WERI-Rb-1 (cell line): ENCODE measurements around the gene FBXO2.

Experiments
- DNase-seq: peaks from one replicate; pipeline ENCODE4 v3.0.0-alpha.2; 2020
- H3K27ac ChIP-seq: fragments of 250-450 bp; sonication (Bioruptor Pico); 2 replicates; pipeline ENCODE4 v1.5.1; 2020; ENCODE audit warnings: mild to moderate bottlenecking, moderate library complexity
- H3K27me3 ChIP-seq: fragments of 250-450 bp; sonication (Bioruptor Pico); 2 replicates; pipeline ENCODE4 v1.5.1; 2021; ENCODE audit warnings: mild to moderate bottlenecking, low read depth, moderate library complexity; ENCODE audit not compliant: insufficient read depth, severe bottlenecking
- H3K36me3 ChIP-seq: fragments of 250-450 bp; sonication (Bioruptor Pico); 2 replicates; pipeline ENCODE4 v1.5.1; 2020; ENCODE audit warnings: mild to moderate bottlenecking, moderate library complexity
- H3K4me3 ChIP-seq: 2 replicates; pipeline ENCODE4 v1.5.1; 2011; ENCODE audit warnings: low read depth, mild to moderate bottlenecking, control low read depth, low read length
- H3K9me3 ChIP-seq: fragments of 250-450 bp; sonication (Bioruptor Pico); 2 replicates; pipeline ENCODE4 v1.5.1; 2021; ENCODE audit warnings: mild to moderate bottlenecking, moderate library complexity; ENCODE audit not compliant: severe bottlenecking
- TF ChIP-seq, protein P1 (sequence below): IDR thresholded peaks from 2 replicates; pipeline ENCODE4 v1.5.1; 2011; ENCODE audit warnings: low read depth, mild to moderate bottlenecking, control low read depth, inconsistent platforms, low read length

The FBXO2 gene

DNA sequence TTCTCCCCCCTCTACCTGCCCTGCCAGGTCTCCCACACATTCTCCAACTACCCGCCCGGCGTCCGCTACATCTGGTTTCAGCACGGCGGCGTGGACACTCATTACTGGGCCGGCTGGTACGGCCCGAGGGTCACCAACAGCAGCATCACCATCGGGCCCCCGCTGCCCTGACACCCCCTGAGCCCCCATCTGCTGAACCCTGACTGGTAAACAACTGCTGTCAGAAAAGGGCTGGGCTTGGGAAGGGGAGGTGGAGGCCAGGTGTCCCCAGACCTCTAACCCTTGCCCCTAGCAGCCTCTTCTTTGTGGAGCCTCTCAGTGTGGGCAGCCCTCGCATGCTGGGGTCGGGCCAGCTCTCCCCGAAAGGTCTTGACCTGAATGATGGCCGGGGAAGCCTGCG, 6.9 kb upstream of the FBXO2 start:
- no peak for DNase-seq
- no peak overlapping the region for H3K4me3 ChIP-seq
- TF ChIP-seq, protein P1, sequence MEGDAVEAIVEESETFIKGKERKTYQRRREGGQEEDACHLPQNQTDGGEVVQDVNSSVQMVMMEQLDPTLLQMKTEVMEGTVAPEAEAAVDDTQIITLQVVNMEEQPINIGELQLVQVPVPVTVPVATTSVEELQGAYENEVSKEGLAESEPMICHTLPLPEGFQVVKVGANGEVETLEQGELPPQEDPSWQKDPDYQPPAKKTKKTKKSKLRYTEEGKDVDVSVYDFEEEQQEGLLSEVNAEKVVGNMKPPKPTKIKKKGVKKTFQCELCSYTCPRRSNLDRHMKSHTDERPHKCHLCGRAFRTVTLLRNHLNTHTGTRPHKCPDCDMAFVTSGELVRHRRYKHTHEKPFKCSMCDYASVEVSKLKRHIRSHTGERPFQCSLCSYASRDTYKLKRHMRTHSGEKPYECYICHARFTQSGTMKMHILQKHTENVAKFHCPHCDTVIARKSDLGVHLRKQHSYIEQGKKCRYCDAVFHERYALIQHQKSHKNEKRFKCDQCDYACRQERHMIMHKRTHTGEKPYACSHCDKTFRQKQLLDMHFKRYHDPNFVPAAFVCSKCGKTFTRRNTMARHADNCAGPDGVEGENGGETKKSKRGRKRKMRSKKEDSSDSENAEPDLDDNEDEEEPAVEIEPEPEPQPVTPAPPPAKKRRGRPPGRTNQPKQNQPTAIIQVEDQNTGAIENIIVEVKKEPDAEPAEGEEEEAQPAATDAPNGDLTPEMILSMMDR = no peak
- H3K27me3 ChIP-seq = no peaks in the 10 kb centered on the region
- H3K9me3 ChIP-seq = no peaks in the 10 kb centered on the region
- H3K27ac ChIP-seq = no peak overlapping the region
- H3K36me3 ChIP-seq = peaks cover 22% of the 10 kb centered on the region

DNA sequence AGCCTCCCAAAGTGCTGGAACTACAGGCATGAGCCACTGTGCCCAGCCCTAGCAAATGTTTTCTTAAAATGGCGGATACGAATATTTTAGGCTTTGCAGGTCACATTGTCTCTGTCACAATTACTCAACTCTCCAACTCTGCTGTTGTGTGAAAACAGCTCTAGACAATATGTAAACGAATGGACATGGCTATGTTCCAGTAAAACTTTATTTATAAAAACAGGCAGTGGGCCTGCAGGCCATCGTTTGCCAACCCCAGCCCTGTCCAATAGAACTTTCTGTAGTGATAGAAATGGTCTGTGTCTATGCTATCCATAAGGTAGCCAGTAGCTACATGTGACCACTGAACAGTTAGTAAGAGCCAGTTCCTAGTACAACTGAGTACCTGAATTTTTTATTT, 5.5 kb upstream of the FBXO2 start:
- no peak overlapping the region for H3K4me3 ChIP-seq
- no peaks in the 10 kb centered on the region for H3K9me3 ChIP-seq
- H3K27me3 ChIP-seq = no peaks in the 10 kb centered on the region
- TF ChIP-seq, protein P1 = no peak
- DNase-seq = no peak
- H3K36me3 ChIP-seq = peaks cover 24% of the 10 kb centered on the region
- H3K27ac ChIP-seq = no peak overlapping the region

DNA sequence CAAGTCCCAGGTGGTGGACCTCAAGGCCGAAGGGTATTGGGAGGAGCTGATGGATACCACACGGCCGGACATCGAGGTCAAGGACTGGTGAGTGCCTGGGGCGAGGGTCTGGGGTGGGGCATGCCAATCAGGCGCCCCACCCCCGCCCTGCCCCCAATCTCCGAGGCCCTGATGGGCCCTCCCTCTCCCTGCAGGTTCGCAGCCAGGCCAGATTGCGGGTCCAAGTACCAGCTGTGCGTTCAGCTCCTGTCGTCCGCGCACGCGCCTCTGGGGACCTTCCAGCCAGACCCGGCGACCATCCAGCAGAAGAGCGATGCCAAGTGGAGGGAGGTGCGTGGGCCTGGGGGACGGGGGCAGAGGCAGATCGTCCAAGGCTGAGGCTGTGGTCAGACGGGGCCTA, 4.3 kb upstream of the FBXO2 start:
- Histone ChIP-seq H3K4me3 (no peak overlapping the region), H3K9me3 (no peaks in the 10 kb centered on the region), H3K27ac (no peak overlapping the region), H3K27me3 (no peaks in the 10 kb centered on the region), H3K36me3 (peaks cover 24% of the 10 kb centered on the region)
- TF ChIP-seq, protein P1 = no peak
- DNase-seq = no peak

DNA sequence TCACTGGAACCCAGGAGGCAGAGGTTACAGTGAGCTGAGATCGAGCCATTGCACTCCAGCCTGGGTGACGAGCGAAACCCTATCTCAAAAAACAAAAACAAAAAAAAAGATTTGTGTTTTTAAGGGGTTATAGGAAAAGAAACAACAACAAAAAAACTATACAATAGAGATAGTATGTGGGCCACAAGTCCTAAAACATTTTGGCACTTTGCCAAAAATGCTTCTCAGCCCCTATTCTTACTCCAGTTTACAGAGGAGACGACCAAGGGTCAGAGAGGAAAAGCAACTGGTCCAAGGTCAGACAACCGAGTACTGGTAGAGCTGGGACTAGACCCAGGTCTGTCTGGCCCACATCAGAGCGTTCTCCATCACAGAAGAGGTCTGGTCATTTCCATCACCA, 3.4 kb upstream of the FBXO2 start:
- Histone ChIP-seq H3K27ac (no peak overlapping the region), H3K4me3 (no peak overlapping the region), H3K27me3 (no peaks in the 10 kb centered on the region), H3K36me3 (peaks cover 21% of the 10 kb centered on the region), H3K9me3 (no peaks in the 10 kb centered on the region)
- no peak for DNase-seq
- TF ChIP-seq, protein P1 = no peak

DNA sequence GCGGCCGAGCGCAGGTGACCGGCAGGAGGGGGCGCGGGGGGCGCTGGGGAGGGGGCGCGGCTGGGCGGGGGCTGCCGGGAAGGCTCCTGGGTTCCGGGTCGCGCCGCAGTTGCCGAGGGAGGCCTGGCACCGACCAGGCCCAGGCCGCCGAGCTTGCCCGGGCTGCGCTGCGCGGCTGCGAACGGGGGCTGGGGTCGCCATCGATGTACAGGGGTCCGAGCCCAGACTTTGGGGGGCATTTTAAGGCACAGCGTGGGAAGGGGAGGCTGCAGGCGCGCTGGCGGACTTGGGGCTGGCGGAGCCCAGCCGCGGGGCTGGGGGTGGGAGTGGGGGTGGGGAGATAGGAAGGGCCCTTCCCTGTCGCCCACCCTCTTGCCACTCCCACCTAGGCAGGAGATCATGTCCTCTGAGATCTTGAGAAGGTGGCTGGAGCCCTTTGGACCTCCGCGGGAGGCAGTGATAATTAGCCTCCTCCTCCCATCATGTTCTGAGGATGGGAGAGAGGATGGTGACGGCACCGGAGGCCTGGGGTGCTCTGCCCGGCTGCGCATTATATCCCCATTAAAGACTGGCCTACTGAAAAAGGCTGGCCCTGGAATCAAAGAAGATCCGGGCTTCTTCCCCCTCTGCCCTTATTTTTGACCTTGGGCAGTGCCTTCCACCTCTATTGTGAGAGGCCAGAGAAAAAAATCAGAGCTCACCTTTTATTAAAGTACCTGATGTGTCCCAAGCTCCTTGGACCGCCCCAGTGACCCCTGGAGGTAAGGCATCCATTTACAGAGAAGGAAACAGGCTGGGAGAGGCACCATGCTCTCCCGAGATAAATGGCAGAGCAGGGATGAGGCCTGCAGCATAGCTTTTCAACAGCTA, 945 bp upstream of the FBXO2 start:
- no peaks in the 10 kb centered on the region for H3K27me3 ChIP-seq
- H3K36me3 ChIP-seq = peaks cover 21% of the 10 kb centered on the region
- TF ChIP-seq, protein P1 = no peak
- DNase-seq = no peak
- H3K4me3 ChIP-seq = peak overlapping the region; percentile 52
- H3K27ac ChIP-seq = no peak overlapping the region
- H3K9me3 ChIP-seq = no peaks in the 10 kb centered on the region

DNA sequence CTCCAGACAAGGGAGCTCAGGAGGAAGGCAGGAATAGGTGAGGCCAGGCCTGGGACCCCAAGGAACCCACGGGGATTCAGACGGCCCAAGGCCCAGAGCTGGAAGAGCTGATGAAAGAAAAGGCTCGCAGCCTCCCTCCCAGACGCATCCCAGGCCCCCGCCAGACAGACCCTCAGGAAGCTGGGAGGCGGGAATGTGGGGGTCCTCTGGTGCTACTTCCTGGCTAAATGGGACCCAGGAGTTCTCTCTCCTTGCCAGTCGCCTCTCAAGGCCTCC, 430 bp downstream of the FBXO2 start:
- H3K36me3 ChIP-seq = peaks cover 12% of the 10 kb centered on the region
- no peak for DNase-seq
- TF ChIP-seq, protein P1 = no peak
- no peaks in the 10 kb centered on the region for H3K9me3 ChIP-seq
- no peak overlapping the region for H3K27ac ChIP-seq
- H3K27me3 ChIP-seq = no peaks in the 10 kb centered on the region
- H3K4me3 ChIP-seq = no peak overlapping the region
